ENCODE data around the gene MAMLD1.

MAMLD1 gene

DNA sequence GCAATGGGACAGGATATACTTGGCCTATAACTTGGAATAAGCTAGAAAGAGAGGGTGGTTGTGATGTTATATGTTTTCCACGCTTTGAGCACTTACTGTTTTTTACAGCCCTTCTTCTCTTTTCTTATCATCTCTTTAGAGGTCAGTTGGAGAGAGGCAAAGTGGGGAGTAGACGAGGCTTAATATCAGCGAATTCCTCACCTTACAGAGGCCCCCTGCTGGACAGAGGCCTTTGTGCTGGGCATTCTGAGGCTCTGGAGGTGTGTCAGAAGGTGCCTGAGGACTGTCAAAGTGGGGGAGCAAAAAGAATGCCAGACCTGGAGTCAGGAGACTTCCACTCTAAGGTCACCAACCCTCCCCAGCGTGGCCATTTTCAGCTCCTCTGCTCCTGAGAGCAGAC is 42.5 kb downstream of the MAMLD1 start:
- DNase-seq (ENCODE audit: low read depth in 2 of 2): no peak

GRCh38 chrX:150406596-150406995 is 43.5 kb downstream of the MAMLD1 start:
- no peak for DNase-seq (ENCODE audit: low read depth in 2 of 2)

GRCh38 chrX:150408007-150408406 is 44.9 kb downstream of the MAMLD1 start:
- no peak for DNase-seq (ENCODE audit: low read depth in 2 of 2)

GRCh38 chrX:150408561-150408960 is 45.4 kb downstream of the MAMLD1 start:
- DNase-seq (ENCODE audit: low read depth in 2 of 2): no peak

DNA sequence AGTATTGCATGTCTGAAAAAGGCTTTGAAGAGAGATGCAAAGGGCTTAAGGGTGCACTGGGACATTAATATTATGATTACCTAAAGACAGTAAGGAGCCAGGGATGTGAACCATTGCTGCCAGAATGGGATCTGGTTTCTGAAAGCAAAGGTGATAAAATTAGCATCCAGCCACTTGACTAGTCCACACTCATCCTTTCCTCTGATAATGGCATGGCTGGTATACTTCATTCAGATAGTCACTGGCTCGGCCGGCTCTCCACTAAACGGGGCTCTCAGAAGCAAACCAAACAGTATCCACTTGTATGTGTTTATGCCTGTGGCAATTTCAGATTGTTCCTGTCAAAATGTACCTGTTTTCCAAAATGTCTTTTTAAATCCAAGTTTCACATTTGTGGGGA is 46.4 kb downstream of the MAMLD1 start:
- no peak for DNase-seq (ENCODE audit: low read depth in 2 of 2)

DNA sequence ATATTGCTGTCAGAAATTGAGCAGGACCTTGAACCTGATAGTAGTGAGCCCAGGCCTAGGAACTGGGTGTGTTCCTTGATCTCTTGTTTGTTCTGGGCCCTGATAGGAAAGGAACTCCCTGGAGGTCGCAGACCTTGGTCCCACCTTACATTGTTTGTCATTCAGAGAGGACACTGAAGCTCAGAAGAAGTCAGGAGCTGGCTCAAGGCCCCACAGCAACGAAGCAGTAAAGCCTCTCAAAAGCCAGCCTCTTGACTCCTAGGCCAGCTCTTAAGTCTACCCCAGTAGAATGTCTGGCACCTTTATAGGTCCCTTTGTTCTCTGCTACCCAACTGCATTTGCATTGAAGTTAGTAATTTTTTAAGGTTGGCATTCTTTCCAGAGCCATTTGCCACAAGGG is 46.8 kb downstream of the MAMLD1 start:
- DNase-seq (ENCODE audit: low read depth in 2 of 2): no peak

DNA sequence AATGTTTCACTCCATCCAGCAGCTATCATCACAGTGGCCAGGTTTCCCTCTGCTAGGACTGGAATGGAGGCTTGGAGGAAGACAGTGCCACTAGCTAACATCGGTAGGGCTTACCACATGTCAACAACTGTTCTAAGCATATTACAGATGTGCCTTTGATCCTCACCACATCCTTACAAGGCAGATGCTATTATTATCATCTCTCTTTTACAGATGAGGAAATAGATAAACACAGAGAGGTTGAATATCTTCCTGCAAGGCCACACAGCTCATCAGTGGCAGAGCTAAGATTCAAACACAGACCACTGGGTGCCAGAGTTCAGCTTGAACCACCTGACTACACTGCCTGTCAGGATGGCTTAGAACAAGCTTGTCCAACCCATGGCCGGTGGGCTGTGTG is 47.4 kb downstream of the MAMLD1 start:
- DNase-seq (ENCODE audit: low read depth in 2 of 2): no peak

DNA sequence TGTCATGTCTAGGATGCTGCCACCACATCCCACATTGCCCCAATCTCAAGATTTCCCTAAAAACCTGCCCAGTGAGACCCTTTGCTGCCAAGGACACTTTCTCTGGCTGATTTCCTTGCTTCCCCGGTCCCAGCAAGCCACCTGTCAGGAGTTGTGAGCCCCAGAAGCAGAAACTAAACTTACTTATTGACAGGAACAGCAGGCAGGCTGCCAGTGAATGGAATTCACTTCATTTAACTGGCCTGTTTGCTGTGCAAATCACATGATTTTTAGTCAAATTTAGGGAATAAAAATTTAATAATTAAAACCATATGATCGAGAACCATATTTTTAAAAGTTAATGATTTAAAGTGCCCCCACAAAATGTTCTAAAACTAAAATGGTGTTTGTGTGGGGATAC is 48.5 kb downstream of the MAMLD1 start:
- no peak for DNase-seq (ENCODE audit: low read depth in 2 of 2)

DNA sequence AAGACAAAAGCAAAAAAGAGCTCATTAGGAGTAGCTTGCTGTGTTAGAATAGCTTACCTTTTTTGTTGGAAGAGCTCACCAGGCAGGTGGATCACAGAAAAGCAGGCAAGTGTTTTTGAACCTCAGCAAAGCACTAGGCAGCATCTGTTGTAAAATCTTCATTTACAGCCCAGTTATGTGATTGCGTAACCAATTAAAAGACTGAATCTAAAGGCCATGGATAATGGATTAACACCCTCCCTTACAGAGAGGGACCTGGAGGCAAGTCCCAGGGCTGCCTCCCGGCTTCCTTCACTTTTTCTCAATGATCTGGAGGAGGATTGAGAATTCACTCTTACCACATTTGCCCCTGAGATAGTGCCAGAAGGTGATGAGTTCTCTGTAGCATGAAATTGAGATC is 51.1 kb downstream of the MAMLD1 start:
- no peak for DNase-seq (ENCODE audit: low read depth in 2 of 2)

- no peak for DNase-seq (ENCODE audit: low read depth in 2 of 2)
Measured at GRCh38 chrX:150416469-150416868, 53.4 kb downstream of the MAMLD1 start.

DNA sequence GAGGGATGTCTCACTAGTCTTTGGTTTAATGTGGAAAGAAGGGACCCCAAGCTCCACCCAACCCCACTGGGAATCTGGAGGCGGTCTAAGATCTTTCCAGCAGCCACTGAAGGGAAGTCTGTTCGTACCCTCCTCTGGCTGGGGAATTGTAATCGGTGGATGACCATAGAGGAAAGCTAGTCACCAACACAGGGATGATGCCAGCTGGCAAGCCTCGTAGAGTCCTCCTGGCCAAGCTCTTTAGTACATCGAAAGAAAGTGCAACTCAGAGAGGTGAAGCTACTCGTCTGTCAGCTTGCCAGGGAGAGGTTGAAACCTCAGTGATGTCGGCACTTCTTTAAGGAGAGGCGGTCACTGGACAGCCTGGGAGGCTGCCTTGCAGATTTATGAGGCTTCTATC is 58.7 kb downstream of the MAMLD1 start:
- no peak for DNase-seq (ENCODE audit: low read depth in 2 of 2)

DNA sequence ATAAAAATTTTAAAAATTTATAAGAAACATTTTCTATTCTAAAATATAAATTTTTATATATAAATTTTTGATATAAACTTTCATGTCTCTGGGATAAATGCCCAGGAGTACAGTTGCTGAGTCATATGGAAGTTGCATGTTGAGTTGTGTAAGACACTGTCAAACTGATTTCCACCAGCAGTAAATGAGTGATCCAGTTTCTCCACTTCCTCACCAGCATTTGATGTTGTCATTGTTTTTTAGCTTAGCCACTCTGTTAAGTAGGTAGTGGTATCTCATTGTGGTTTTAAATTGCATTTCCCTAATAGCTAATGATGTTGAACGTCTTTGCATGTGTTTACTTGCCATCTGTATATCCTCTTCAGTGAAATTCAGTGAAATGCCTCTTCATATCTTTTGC is 66.5 kb downstream of the MAMLD1 start:
- no peak for DNase-seq (ENCODE audit: low read depth in 2 of 2)

- no peak for DNase-seq (ENCODE audit: low read depth in 2 of 2)
Measured at GRCh38 chrX:150436195-150436594, 73.1 kb downstream of the MAMLD1 start.

DNA sequence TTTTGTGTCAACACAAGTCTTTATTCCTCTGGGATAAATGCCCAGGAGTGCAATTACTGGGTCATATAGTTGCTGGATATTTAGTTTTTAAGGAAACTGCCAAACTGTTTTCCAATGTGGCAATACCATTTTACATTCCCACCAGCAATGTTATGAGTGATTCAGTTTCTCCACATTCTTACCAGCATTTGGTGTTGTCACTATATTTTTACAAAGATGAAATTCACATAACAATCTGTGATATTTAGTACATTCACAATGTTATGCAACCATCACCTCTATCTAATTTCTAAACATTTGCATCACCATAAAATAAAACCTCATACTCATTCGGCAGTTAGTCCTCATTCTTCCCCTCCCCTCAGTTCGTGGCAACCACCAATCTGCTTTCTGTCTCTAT is 75.0 kb downstream of the MAMLD1 start:
- no peak for DNase-seq (ENCODE audit: low read depth in 2 of 2)

GRCh38 chrX:150446151-150446550 is 83.0 kb downstream of the MAMLD1 start:
- DNase-seq (ENCODE audit: low read depth in 2 of 2): no peak

DNA sequence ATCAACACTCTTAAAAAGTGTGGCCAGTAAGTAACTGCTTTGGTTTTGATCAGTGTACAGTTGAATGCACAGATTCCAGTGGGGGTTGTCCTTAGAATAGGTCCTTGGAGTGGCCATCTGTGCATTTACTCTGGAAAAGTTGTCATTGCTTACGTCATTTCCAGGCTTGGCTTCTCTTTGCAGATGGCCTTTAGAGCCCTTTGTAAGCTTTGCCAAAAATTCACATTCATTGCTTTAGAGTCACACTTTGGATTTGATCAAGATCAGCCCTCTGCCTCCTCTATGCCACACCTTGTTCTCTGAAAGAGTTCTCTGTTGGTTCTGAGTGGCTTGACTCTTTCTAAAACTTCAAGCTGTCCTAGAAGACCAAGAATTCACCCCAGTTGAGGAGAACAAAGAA is 83.9 kb downstream of the MAMLD1 start:
- no peak for DNase-seq (ENCODE audit: low read depth in 2 of 2)

DNA sequence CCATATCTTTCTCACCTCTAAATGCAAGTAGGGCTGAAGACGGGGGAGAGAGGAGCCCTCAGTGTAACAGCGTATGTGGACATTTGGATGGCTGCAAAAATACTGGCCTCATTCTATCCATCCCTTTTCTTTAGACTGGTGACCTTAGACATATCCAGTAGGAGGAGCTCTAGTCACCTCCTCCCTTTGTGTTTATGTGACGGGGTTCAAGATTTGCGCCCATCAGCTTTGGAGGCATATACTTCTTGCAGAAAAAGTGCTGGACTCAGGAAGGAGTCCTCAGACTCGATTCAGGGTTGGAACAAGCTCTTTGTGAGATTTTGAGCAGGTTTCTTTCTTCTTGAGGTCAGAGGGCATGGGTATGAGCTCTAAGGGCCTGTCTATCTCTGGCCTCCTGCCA is 86.2 kb downstream of the MAMLD1 start:
- no peak for DNase-seq (ENCODE audit: low read depth in 2 of 2)

DNA sequence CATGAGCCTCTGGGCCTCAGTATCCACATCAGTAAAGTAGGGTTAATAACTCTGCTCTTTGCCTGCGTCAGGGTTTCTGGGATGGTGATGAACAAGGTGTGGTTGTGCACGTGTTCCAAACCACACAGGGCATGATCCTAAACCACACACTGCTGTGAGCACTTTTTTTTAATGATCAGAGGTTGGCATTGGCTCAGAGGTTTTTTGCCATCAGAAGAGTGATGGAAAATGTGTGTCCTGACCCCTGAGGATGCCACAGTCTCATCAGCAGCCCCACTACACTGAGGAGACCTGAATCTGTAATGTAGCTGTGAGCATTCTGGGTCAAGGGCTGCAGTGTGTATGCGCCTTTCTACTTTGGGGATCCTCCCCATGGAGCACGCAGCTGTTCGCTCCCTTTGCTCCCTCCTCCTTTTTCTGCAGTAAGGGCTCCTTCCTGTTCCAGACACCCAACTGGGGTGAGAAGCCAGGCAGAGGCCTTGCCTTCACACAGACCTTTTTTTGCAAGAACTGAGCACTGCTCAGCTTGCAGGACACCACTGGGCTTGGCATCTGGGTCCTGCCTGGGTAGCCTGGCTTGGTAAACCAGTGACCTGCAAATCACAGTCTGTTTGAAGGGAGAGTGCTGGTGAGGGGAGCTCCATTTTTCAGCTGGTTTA is 87.5 kb downstream of the MAMLD1 start:
- DNase-seq (ENCODE audit: low read depth in 2 of 2): no peak

- DNase-seq (ENCODE audit: low read depth in 2 of 2): no peak
Measured at GRCh38 chrX:150451953-150452352, 88.8 kb downstream of the MAMLD1 start.

- no peak for DNase-seq (ENCODE audit: low read depth in 2 of 2)
Measured at GRCh38 chrX:150454083-150454482, 91.0 kb downstream of the MAMLD1 start.

DNA sequence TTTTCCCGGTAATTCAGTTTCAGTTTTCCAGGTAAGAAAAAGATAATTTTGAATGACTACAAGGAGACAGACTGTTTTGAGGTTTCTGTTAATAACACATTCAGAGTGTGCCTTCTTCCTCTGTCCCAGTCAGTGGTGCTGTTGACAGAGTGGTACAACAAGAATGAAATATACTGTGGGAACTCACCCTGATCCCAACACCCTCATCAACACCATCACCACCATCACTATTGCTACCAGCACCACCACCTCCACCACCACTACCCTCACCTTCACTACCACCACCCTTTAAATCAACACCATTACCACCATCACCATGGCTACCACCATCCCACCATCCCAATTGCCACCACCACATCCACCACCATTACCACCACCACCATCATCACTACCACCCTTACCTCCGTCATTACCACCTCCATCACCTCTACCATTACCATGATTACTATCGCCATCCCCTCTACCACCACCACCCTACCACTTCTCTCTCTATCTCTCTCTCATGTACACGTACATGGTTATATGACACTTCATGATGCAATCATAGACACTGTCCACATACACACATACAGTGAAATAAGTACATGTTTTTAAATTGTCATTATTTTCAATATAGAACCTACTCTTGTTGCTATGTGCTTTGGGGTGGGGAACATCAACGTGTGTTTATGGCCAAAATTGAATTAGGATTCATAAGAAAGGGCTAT is 91.5 kb downstream of the MAMLD1 start:
- no peak for DNase-seq (ENCODE audit: low read depth in 2 of 2)

DNA sequence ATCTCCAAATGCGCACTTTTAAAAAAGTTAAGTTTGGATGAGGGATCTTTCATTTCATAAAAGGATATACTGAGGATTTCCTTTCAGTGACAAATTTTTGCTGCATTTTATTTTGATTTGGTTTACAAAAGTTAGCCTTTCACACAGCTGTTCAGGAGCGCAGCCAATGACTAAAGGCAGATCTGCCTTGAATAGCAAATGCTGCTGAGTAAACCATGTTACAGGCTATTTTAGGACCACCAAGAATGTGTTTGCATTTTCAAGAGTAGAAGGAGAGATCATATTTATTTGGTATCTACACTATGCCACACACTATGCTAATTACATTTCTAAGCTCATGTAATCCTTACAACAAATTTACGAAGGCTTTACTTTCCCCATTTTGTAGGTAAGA is 92.1 kb downstream of the MAMLD1 start:
- no peak for DNase-seq (ENCODE audit: low read depth in 2 of 2)

DNA sequence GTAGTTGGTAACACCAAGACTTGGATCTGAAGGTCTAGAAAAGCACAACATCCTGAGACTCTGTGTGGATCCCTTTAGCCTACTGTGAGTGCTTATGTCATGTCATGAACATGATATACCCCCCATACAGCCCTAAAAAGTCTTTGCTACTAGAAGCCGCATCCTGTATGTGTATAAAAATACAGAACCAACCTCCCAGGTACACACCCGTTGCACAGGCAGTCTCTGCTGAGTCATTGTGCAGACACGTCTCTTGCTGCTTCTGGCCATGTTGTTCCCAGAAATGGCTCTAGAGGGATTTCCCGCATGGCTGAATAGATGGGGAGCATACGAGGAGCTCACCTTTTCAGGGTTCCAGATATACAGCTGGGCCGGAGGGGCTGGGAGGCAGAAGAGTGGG is 93.3 kb downstream of the MAMLD1 start:
- no peak for DNase-seq (ENCODE audit: low read depth in 2 of 2)

DNA sequence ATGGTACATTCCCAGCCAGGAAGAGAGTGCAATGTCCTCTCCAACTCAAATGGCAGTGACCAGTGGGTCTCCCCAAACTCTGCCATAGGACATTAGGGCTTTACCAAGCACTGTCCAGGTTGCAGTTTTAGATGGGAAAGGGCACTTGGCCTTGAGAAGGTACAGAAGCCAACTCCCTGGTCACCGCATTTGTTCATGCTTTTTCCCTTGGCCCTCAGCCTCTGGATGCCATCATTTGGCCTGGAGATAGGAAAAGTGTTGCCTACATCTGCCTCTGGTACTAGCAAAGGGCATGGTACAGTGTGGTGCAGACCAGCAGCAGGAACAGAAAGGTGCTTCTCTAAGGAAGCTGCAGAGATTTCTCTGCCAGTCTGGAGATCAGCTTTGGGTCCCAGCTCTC is 93.8 kb downstream of the MAMLD1 start:
- no peak for DNase-seq (ENCODE audit: low read depth in 2 of 2)

All from stimulated activated CD8-positive, alpha-beta memory T cell treated with anti-CD3 and anti-CD28 coated beads, Interleukin-2, amount 100 ng/mL, for 1 hour (primary cell).